Pancreas (tissue), 10 donors: ENCODE data around the gene CRABP1. TPM values are rescaled to one million over a fixed set of nuclear protein-coding genes. Genes with fewer than 3 reads are reported as not detected.

Experiments used
- ATAC-seq, 4 donors: fragments of 200-7000 bp; cut with Tn5 transposase; one replicate each; pipeline versions ENCODE4 v1.8.0 to v1.9.1; 2020; ENCODE audit warnings: mild to moderate bottlenecking in 4 of 4, moderate library complexity in 4 of 4
- DNase-seq, 6 donors: peaks; one replicate each; pipeline ENCODE4 v3.0.0-alpha.2; 2020
- FAIRE-seq: peaks from 2 replicates; lab custom pipeline; 2012; peaks lifted over from hg19 to GRCh38; lab: Jason Lieb, UNC
- H3K27ac ChIP-seq, 4 donors: fragments of 200-600 bp; sonication (generic); 1 replicate in 3 of 4; 2 replicates in 1 of 4; pipeline versions ENCODE4 v1.5.0 to v1.8.0; 2020
- H3K27me3 ChIP-seq, 4 donors: fragments of 200-600 bp; one replicate each; pipeline ENCODE4 v1.8.0; 2021
- H3K36me3 ChIP-seq, 3 donors: fragments of 200-600 bp; sonication (generic) in 1 of 3; one replicate each; pipeline versions ENCODE4 v1.5.0 to v1.8.0; 2020 to 2021
- H3K4me1 ChIP-seq, 3 donors: fragments of 200-600 bp; one replicate each; pipeline ENCODE4 v1.8.0; 2021
- H3K4me3 ChIP-seq, 4 donors: fragments of 200-600 bp; sonication (generic) in 2 of 4; one replicate each; pipeline versions ENCODE4 v1.5.0 to v1.8.0; 2020 to 2021
- H3K9me3 ChIP-seq, 4 donors: fragments of 200-600 bp; one replicate each; pipeline ENCODE4 v1.8.0; 2021
- WGBS, 2 donors: extraction: QIAGEN DNeasy Blood & Tissue Kit; methylation state at CpG; one replicate each; pipeline ENCODE4 v1.1.7; 2013; 5-methylcytosine and 5-hydroxymethylcytosine counted together
- intact Hi-C, 3 donors: fragments of 100-400 bp; cut with DNase I; formaldehyde crosslinking; loops; one replicate each; pipeline versions ENCODE4 v1.11.1 to v1.14.2; 2022
- polyA plus RNA-seq, 2 donors: library from polyadenylated mRNA; stranded (reverse); fragments of 200-250 nt; gene quantifications; one replicate each; pipeline ENCODE4 v1.2.3, GENCODE V29; 2013
- total RNA-seq, 6 donors: library from RNA; stranded (reverse); fragmentation: NEBNext Ultra II Directional in 4 of 6; extraction: Animal tissue kit (Norgen Biotek cat#: 25700) in 4 of 6; gene quantifications; one replicate each; pipeline versions ENCODE4 v1.2.1 to v1.2.4, GENCODE V29; 2021 to 2023
- TF ChIP-seq, protein P1 (sequence below), 4 donors: fragments of 200-600 bp; sonication (generic) in 3 of 4; IDR thresholded peaks; one replicate each; pipeline versions ENCODE4 v1.5.0 to v1.8.0; 2021; ENCODE audit warnings: antibody characterized with exemption in 4 of 4
- donor health status: healthy with polysubstance abuse.
- donor health status: DM: no; HTN: no; CAD: no; lungs with moderate emphysema.
- donor health status: DM: no; HTN: no; CAD: no.
- donor health status: control.
- donor health status: control.
- donor health status: Bipolar disorder and iron deficiency.
- donor health status: DM: yes; HTN: yes; CAD: no.
- donor health status: DM: no; HTN: no; CAD: no.
- donor health status: DM: no; HTN: no; CAD: no.
- donor health status: DM: yes; HTN: yes; CAD: no.

The CRABP1 gene
- total RNA-seq (under 1 TPM in 4 of 6 donors, not detected in 2; 0.20 to 0.60 (median 0.36) TPM), polyA plus RNA-seq (10 to 100 TPM in 1 of 2 donors, not detected in 1; 11.8 TPM)

DNA sequence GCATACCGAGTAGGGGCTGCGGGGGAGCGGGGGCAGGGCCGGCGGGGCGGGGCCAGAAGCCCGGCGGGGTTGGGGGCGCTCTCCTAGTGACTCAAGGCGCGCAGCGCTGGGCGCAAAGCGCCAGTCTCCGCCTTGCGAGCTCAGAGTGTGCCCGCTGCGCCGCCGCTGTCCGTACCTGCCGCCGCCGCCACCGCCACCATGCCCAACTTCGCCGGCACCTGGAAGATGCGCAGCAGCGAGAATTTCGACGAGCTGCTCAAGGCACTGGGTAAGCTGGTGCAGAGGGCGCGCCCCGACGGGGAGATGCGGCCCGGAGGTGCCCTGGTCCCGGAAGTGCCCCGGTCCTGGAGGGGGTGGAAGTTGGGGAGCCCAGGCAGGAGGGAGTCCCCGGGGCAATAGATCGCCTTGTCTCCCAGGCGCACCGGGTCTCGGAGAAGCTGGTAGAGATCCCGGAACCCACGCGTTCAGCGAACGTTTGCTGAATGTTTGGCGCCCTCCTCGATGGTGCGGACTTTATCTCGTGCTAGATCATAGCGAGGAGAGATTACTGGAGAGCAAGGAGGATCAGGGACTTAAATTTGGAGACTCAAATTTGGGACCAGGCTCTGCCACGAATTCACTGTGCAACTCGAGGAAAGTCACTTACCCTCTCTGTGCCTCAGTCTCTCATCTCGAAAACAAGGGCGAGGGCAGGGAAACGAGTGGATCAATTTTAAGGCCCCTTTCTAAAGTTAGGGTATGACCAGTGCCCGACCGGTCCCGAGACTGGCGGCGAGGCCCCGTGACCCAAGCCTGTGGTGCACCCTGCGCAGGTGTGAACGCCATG is at the start of gene CRABP1:
Gene CRABP1 (plus strand): TSS at position 123 of the 826 bp plus-strand sequence. CDS start 76 bp downstream, at position 199.
- 2% methylated on average over 67 of the region's 67 CpGs for WGBS, 2 donors
- FAIRE-seq (no peak), DNase-seq (peak in 1 of 6 donors; percentile 54), ATAC-seq (no peak)
- intact Hi-C loops: no loop called here
- no peaks in the 10 kb centered on the region for H3K4me1 ChIP-seq
- TF ChIP-seq, protein P1, sequence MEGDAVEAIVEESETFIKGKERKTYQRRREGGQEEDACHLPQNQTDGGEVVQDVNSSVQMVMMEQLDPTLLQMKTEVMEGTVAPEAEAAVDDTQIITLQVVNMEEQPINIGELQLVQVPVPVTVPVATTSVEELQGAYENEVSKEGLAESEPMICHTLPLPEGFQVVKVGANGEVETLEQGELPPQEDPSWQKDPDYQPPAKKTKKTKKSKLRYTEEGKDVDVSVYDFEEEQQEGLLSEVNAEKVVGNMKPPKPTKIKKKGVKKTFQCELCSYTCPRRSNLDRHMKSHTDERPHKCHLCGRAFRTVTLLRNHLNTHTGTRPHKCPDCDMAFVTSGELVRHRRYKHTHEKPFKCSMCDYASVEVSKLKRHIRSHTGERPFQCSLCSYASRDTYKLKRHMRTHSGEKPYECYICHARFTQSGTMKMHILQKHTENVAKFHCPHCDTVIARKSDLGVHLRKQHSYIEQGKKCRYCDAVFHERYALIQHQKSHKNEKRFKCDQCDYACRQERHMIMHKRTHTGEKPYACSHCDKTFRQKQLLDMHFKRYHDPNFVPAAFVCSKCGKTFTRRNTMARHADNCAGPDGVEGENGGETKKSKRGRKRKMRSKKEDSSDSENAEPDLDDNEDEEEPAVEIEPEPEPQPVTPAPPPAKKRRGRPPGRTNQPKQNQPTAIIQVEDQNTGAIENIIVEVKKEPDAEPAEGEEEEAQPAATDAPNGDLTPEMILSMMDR (IDR thresholded peaks at IDR 0.05): no peak
- H3K9me3 ChIP-seq: no peaks in the 10 kb centered on the region
- no peaks in the 10 kb centered on the region for H3K36me3 ChIP-seq
- no peak within 1 kb of the TSS for H3K27ac ChIP-seq
- H3K27me3 ChIP-seq: peaks cover 0 to 20% (median 1%) of the 10 kb centered on the region in 4 donors
- H3K4me3 ChIP-seq: no peak within 1 kb of the TSS

DNA sequence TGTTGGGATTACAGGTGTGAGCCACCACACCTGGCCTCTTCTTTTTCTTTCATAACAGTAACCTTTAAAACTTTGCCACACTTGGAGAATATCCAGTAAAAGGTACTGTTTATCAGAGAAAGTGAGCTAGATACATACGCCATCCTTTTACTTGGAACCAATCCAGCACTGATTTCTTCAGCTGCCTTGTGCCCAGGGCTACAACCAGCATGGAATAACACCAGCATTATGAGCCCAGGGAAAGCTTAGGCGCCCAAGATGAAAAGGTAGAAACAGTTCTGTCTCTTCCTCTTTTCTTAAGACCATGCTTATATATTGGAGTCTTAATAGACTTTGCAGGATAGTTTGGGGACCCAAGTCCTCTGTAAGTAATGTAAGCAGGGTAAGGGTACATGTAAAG is 49.1 kb upstream of the CRABP1 start:
- TF ChIP-seq, protein P1 (IDR thresholded peaks at IDR 0.05): no peak
- Histone ChIP-seq H3K4me3 (no peak overlapping the region), H3K27me3 (no peaks in the 10 kb centered on the region), H3K27ac (no peak overlapping the region), H3K36me3 (peaks cover 0 to 1% (median 0%) of the 10 kb centered on the region in 3 donors), H3K4me1 (peaks cover 4 to 8% (median 6%) of the 10 kb centered on the region in 3 donors), H3K9me3 (no peaks in the 10 kb centered on the region)
- no peak for FAIRE-seq
- DNase-seq: no peak
- 47 to 60% methylated on average over 2 of the region's 2 CpGs for WGBS, 2 donors
- peak in 2 of 4 donors; percentile 21 to 52 for ATAC-seq
- intact Hi-C loops: no loop called here

DNA sequence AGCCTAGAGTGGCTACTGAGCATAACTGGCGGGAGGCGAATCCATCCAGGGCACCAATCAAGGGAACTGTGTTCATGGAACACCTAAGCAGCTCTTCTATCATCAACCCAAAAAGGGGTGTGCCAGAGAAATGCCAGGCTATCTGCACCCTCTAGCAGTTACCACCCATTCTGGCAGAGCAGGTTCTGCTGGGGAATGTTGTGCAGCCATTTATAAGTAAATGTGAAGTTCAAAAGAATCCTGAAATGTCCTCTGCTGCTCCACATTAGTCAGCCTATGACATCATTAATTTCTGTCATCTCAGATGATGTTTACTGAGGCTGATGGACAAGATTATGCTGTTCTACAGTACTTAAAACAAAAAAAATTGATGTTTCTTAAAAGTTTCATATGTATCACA is 48.5 kb upstream of the CRABP1 start:
- DNase-seq (no peak), ATAC-seq (peak; percentile 45 to 81 (median 72)), FAIRE-seq (no peak)
- 96 to 100% methylated on average over 2 of the region's 2 CpGs for WGBS, 2 donors
- peaks cover 4 to 8% (median 6%) of the 10 kb centered on the region in 3 donors for H3K4me1 ChIP-seq
- no peak overlapping the region for H3K27ac ChIP-seq
- no peaks in the 10 kb centered on the region for H3K27me3 ChIP-seq
- TF ChIP-seq, protein P1 (IDR thresholded peaks at IDR 0.05): no peak
- H3K4me3 ChIP-seq: no peak overlapping the region
- H3K9me3 ChIP-seq: no peaks in the 10 kb centered on the region
- no peaks in the 10 kb centered on the region for H3K36me3 ChIP-seq
- intact Hi-C loops: no loop called here

DNA sequence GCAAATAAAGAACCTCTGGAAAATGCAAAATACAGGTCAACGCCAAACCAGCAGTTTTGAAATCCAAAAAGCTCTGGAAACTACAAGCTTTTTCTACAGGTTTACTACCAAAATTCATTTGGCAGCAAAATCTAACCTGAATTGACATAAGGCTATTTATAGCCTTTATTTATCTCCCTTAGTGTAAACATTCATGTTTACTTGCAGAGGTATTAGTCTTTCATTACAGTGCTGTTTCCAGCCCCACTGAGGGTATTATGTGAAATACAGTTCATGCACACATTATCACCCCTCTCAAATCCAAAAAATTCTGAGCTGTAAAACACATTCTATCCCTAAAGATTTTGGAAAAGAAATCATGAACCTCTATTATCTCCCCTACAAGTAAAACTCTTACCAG is 47.9 kb upstream of the CRABP1 start:
- intact Hi-C loops: no loop called here
- DNase-seq (no peak), FAIRE-seq (no peak), ATAC-seq (peak in 3 of 4 donors; percentile 29 to 65 (median 52))
- TF ChIP-seq, protein P1 (IDR thresholded peaks at IDR 0.05): no peak
- Histone ChIP-seq H3K4me3 (no peak overlapping the region), H3K36me3 (no peaks in the 10 kb centered on the region), H3K4me1 (peaks cover 4 to 8% (median 6%) of the 10 kb centered on the region in 3 donors), H3K27ac (no peak overlapping the region), H3K9me3 (no peaks in the 10 kb centered on the region), H3K27me3 (no peaks in the 10 kb centered on the region)
- WGBS, 2 donors: 43 to 55% methylated on average over 1 of the region's 1 CpG
